SK-N-SH (cell line): Measurements from ENCODE around the gene MOV10L1. TPM values are rescaled to one million over a fixed set of nuclear protein-coding genes. Genes with fewer than 3 reads are reported as not detected.

Experiments used
- CTCF ChIA-PET: fragments of 300-600, 350-600 bp; formaldehyde crosslinking; extraction: SDS; loops from one replicate; lab custom pipeline; 2021; lab: Yijun Ruan, JAX
- POLR2A ChIA-PET: fragments of 350-600 bp; sonication (Branson Sonifier 250); formaldehyde crosslinking; extraction: SDS; loops from one replicate; lab custom pipeline; 2020; ENCODE audit warnings: antibody characterized with exemption, inconsistent platforms; lab: Yijun Ruan, JAX
- DNase-seq: peaks from one replicate; pipeline ENCODE4 v3.0.0; 2012
- H2AFZ ChIP-seq: fragments of 200-600 bp; sonication (generic); 2 replicates; pipeline ENCODE4 v1.8.1; 2016; ENCODE audit warnings: antibody characterized with exemption, mild to moderate bottlenecking, low read depth
- H3F3A ChIP-seq: fragments of 200-600 bp; sonication (generic); replicated peaks from 2 replicates; pipeline ENCODE3; 2016; ENCODE audit warnings: antibody characterized with exemption, mild to moderate bottlenecking; ENCODE audit not compliant: insufficient read depth
- H3K27ac ChIP-seq, 2 experiments: fragments of 200-500 bp in 1 of 2; fragments of 200-600 bp in 1 of 2; sonication (Bioruptor generic) in 1 of 2; sonication (generic), shearing (Covaris generic) in 1 of 2; 2 replicates each; pipeline versions ENCODE4 v1.5.1 to v1.6.1; 2014 to 2016; ENCODE audit warnings: low read depth in 2 of 2, inconsistent platforms in 1 of 2, low read length in 1 of 2, mild to moderate bottlenecking in 1 of 2, mixed read lengths in 1 of 2
- H3K27me3 ChIP-seq: fragments of 200-600 bp; sonication (generic), shearing (Covaris generic); 2 replicates; pipeline ENCODE4 v1.6.1; 2016; ENCODE audit warnings: mixed run types; ENCODE audit not compliant: insufficient read depth
- H3K36me3 ChIP-seq, 2 experiments: fragments of 200-500 bp in 1 of 2; fragments of 200-600 bp in 1 of 2; sonication (Bioruptor generic) in 1 of 2; sonication (generic) in 1 of 2; replicated peaks in 1 of 2; 2 replicates each; pipeline versions ENCODE3 to v1.5.1; 2014 to 2016; ENCODE audit warnings: low read length in 1 of 2, mild to moderate bottlenecking in 1 of 2; ENCODE audit not compliant: insufficient read depth in 2 of 2, control insufficient read depth in 1 of 2
- H3K4me1 ChIP-seq, 2 experiments: fragments of 200-500 bp in 1 of 2; fragments of 200-600 bp in 1 of 2; sonication (Bioruptor generic) in 1 of 2; sonication (generic), shearing (Covaris generic) in 1 of 2; 2 replicates each; pipeline versions ENCODE4 v1.5.1 to v1.6.1; 2014 to 2016; ENCODE audit warnings: low read depth in 1 of 2, low read length in 1 of 2, mixed run types in 1 of 2; ENCODE audit not compliant: insufficient read depth in 2 of 2, control insufficient read depth in 1 of 2
- H3K4me2 ChIP-seq: fragments of 200-600 bp; sonication (generic), shearing (Covaris generic); 2 replicates; pipeline ENCODE4 v1.6.1; 2017; ENCODE audit warnings: mixed run types
- H3K4me3 ChIP-seq, 2 experiments: fragments of 200-500 bp in 1 of 2; fragments of 200-600 bp in 1 of 2; sonication (Bioruptor generic) in 1 of 2; sonication (generic), shearing (Covaris generic) in 1 of 2; 2 replicates each; pipeline versions ENCODE4 v1.5.1 to v1.8.1; 2014 to 2016; ENCODE audit warnings: low read depth in 2 of 2, inconsistent platforms in 1 of 2, low read length in 1 of 2, mild to moderate bottlenecking in 1 of 2, mixed read lengths in 1 of 2, moderate library complexity in 1 of 2
- H3K79me2 ChIP-seq: fragments of 200-600 bp; sonication (generic); 2 replicates; pipeline ENCODE4 v1.8.1; 2017; ENCODE audit warnings: mild to moderate bottlenecking; ENCODE audit not compliant: insufficient read depth
- H3K9ac ChIP-seq: fragments of 200-600 bp; sonication (generic); 2 replicates; pipeline ENCODE4 v1.6.1; 2017; ENCODE audit warnings: mixed run types
- H3K9me2 ChIP-seq: fragments of 200-600 bp; sonication (generic); 2 replicates; pipeline ENCODE4 v1.6.1; 2017; ENCODE audit warnings: mixed run types
- H3K9me3 ChIP-seq: fragments of 200-600 bp; sonication (generic); 2 replicates; pipeline ENCODE4 v1.6.1; 2017; ENCODE audit warnings: mixed run types, mild to moderate bottlenecking, moderate library complexity
- H4K20me1 ChIP-seq: fragments of 200-600 bp; sonication (generic); 2 replicates; pipeline ENCODE4 v1.6.1; 2017; ENCODE audit warnings: mild to moderate bottlenecking, mixed run types; ENCODE audit not compliant: insufficient read depth
- CTCF ChIP-seq: fragments of 200-600 bp; sonication (generic); IDR thresholded peaks from 2 replicates; pipeline ENCODE4 v1.6.1; 2017; ENCODE audit warnings: antibody characterized with exemption, mild to moderate bottlenecking, moderate library complexity
- ELF1 ChIP-seq: IDR thresholded peaks from 2 replicates; pipeline ENCODE4 v1.4.0; 2012
- FOXJ3 ChIP-seq: sonication (generic); formaldehyde crosslinking; IDR thresholded peaks from 2 replicates; pipeline ENCODE4 v1.5.1; 2020; ENCODE audit warnings: mild to moderate bottlenecking, missing genetic modification reagents
- FOXM1 ChIP-seq: IDR thresholded peaks from 2 replicates; pipeline ENCODE4 v1.4.0; 2012; ENCODE audit warnings: low read depth, mild to moderate bottlenecking
- REST ChIP-seq: IDR thresholded peaks from 2 replicates; pipeline ENCODE4 v1.6.1; 2012; ENCODE audit warnings: mild to moderate bottlenecking, low read depth, low read length, moderate library complexity
- RFX5 ChIP-seq: IDR thresholded peaks from 2 replicates; pipeline ENCODE4 v1.6.1; 2012; ENCODE audit warnings: mild to moderate bottlenecking, improper control_type of control experiment, low read length
- SIN3A ChIP-seq: IDR thresholded peaks from 2 replicates; pipeline ENCODE4 v1.6.1; 2012; ENCODE audit warnings: low read depth, mild to moderate bottlenecking, low read length, moderate library complexity, borderline replicate concordance
- TEAD4 ChIP-seq: IDR thresholded peaks from 2 replicates; pipeline ENCODE4 v1.4.0; 2012; ENCODE audit warnings: mild to moderate bottlenecking, borderline replicate concordance; ENCODE audit not compliant: insufficient read depth
- YY1 ChIP-seq: IDR thresholded peaks from 2 replicates; pipeline ENCODE4 v1.4.0; 2012; ENCODE audit warnings: low read depth, mild to moderate bottlenecking
- ZBTB33 ChIP-seq: IDR thresholded peaks from 2 replicates; pipeline ENCODE4 v1.4.0; 2012; ENCODE audit warnings: low read depth, borderline replicate concordance
- WGBS: methylation state at CpG from one replicate; pipeline ENCODE4 v1.1.6; 2017; ENCODE audit warnings: low lambda C conversion rate; 5-methylcytosine and 5-hydroxymethylcytosine counted together
- polyA plus RNA-seq, 3 experiments: library from polyadenylated mRNA; depleted of rRNA; stranded (reverse); fragments of >200 nt; gene quantifications; 2 replicates each; pipeline ENCODE4 v1.2.3, GENCODE V29; 2012

Gene MOV10L1
- polyA plus RNA-seq, 1 of the 3 experiments (the other 2 are of a cell fraction): 2.1 TPM

GRCh38 chr22:50196256-50196655 is 106.5 kb downstream of the MOV10L1 start:
- CTCF ChIA-PET: interaction anchor here (1.6 kb wide), 1 partner anchor 47 kb away, joined by 4 read pairs; no protein-coding TSS in a partner anchor

GRCh38 chr22:50197000-50197800 is 107.4 kb downstream of the MOV10L1 start:
- Histone ChIP-seq H2AFZ (no peak overlapping the region), H3K36me3 (peaks cover 0 to 45% of the 10 kb centered on the region in 2 experiments), H4K20me1 (peaks cover 4% of the 10 kb centered on the region), H3K4me1 (peaks cover 0 to 13% of the 10 kb centered on the region in 2 experiments; a peak in 1 of 4 replicates), H3F3A (no peaks in the 10 kb centered on the region), H3K27me3 (no peaks in the 10 kb centered on the region), H3K4me3 (no peak overlapping the region), H3K9me2 (no peaks in the 10 kb centered on the region), H3K9ac (no peak overlapping the region), H3K9me3 (no peaks in the 10 kb centered on the region), H3K79me2 (peaks cover 18% of the 10 kb centered on the region), H3K4me2 (no peak overlapping the region), H3K27ac (no peak overlapping the region)
- WGBS: 86% methylated on average over 9 of the region's 23 CpGs
- POLR2A ChIA-PET: no interaction called here
- CTCF ChIA-PET: interaction anchor here (1.6 kb wide), 1 partner anchor 48 kb away, joined by 4 read pairs; no protein-coding TSS in a partner anchor
- no peak for DNase-seq
- TF ChIP-seq RFX5: no peak
- TF ChIP-seq TEAD4: no peak
- TF ChIP-seq REST: no peak
- TF ChIP-seq FOXJ3: no peak
- no peak for TF ChIP-seq CTCF
- TF ChIP-seq FOXM1: no peak

More at GRCh38 chr22:50196256-50196655, 106.5 kb downstream of the MOV10L1 start:
- Histone ChIP-seq H3K4me1 (peaks cover 0 to 10% of the 10 kb centered on the region in 2 experiments; a peak in 1 of 4 replicates), H3K4me3 (no peak overlapping the region), H3K9me2 (no peaks in the 10 kb centered on the region), H4K20me1 (0 out of 2 replicates have a peak, but pooled peaks cover 2% of the 10 kb centered on the region), H3K9me3 (no peaks in the 10 kb centered on the region), H2AFZ (no peak overlapping the region), H3K27me3 (no peaks in the 10 kb centered on the region), H3K27ac (no peak overlapping the region), H3K4me2 (no peak overlapping the region), H3K79me2 (peaks cover 18% of the 10 kb centered on the region), H3K9ac (no peak overlapping the region), H3K36me3 (peaks cover 0 to 45% of the 10 kb centered on the region in 2 experiments), H3F3A (no peaks in the 10 kb centered on the region)
- 92% methylated on average over 2 of the region's 18 CpGs for WGBS
- TF ChIP-seq ELF1 (no peak), ZBTB33 (no peak), YY1 (no peak), SIN3A (no peak), RFX5 (no peak)
- no peak for DNase-seq
- POLR2A ChIA-PET: no interaction called here
